Measurements from ENCODE around the gene WDR74. TPM values are rescaled to one million over a fixed set of nuclear protein-coding genes. Genes with fewer than 3 reads are reported as not detected.
"Not testable (repeated sequence)": the region's sequence is repeated elsewhere in the genome, so short reads cannot be mapped to it uniquely, and the experiment has no call there.

The WDR74 gene
- total RNA-seq, 4 donors from 2014 or later = 18.3 to 53.1 (median 48.1) TPM

- H3K4me1 ChIP-seq = peaks cover 9 to 13% (median 11%) of the 10 kb centered on the region in 4 donors
- intact Hi-C loops (cut with DNase I) = no loop called here
- H3K27me3 ChIP-seq = no peaks in the 10 kb centered on the region
- no peak for DNase-seq (ENCODE audit: extremely low spot score)
- no peak overlapping the region for H3K4me3 ChIP-seq
- TF ChIP-seq EP300 (IDR thresholded peaks at IDR 0.05) (no peak), CTCF (IDR thresholded peaks at IDR 0.05) (no peak), POLR2AphosphoS5 (IDR thresholded peaks at IDR 0.05) (no peak), POLR2A (IDR thresholded peaks at IDR 0.05; ENCODE audit: low read depth) (no peak)
- peaks cover 0 to under 1% (median under 1%) of the 10 kb centered on the region in 4 donors for H3K36me3 ChIP-seq
- WGBS = 92% methylated on average over 3 of the region's 3 CpGs
- no peaks in the 10 kb centered on the region for H3K9me3 ChIP-seq
- no peak overlapping the region for H3K27ac ChIP-seq (replicated peaks in 1 of 4)
Measured at GRCh38 chr11:62846177-62846576, 6.8 kb upstream of the WDR74 start.

DNA sequence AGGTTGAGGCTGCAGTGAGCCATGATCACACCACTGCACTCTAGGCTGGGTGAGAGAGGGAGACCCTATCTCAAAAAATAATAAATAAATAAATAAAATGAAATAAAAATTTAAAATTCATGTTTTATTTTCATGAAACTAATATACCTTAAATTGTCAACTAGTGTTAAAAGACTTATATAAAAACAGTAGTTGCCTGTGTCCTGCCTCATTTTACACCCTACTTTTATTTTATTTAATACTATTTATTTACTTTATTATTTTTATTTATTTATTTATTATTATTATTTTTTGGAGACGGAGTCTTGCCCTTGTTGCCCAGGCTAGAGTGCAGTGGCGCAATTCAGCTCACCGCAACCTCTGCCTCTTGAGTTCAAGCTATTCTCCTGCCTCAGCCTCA is 4.8 kb upstream of the WDR74 start:
- H3K4me1 ChIP-seq = peaks cover 15 to 23% (median 20%) of the 10 kb centered on the region in 4 donors
- no peak overlapping the region for H3K4me3 ChIP-seq
- H3K27me3 ChIP-seq = no peaks in the 10 kb centered on the region
- no peaks in the 10 kb centered on the region for H3K9me3 ChIP-seq
- intact Hi-C loops (cut with DNase I) = no loop called here
- no peak for TF ChIP-seq CTCF (IDR thresholded peaks at IDR 0.05)
- TF ChIP-seq EP300 (IDR thresholded peaks at IDR 0.05) = no peak
- no peak for TF ChIP-seq POLR2AphosphoS5 (IDR thresholded peaks at IDR 0.05)
- TF ChIP-seq POLR2A (IDR thresholded peaks at IDR 0.05; ENCODE audit: low read depth) = no peak
- H3K36me3 ChIP-seq = no peaks in the 10 kb centered on the region
- DNase-seq (ENCODE audit: extremely low spot score) = no peak
- 90% methylated on average over 3 of the region's 3 CpGs for WGBS
- no peak overlapping the region for H3K27ac ChIP-seq (replicated peaks in 1 of 4)

DNA sequence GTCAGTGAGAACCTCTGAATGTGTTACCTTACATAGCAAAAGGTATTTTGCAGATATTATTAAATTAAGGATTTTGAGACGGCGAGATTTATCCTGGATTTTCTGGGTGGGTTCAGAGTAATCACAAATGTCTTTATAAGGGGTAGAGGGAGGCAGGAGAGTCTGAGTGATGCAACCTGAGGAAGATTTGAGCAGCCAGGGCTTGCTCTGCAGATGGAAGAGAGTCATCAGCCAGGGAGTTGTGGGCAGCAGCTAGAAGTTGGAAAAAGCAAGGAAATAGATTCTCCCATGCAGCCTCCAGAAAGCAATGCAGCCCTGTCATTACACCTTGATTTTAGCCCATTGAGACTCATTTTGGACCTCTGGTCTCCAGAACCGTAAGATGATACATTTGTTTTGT is 4.1 kb upstream of the WDR74 start:
- Histone ChIP-seq H3K27ac (replicated peaks in 1 of 4) (no peak overlapping the region), H3K4me1 (peaks cover 21 to 30% (median 27%) of the 10 kb centered on the region in 4 donors), H3K27me3 (no peaks in the 10 kb centered on the region), H3K9me3 (no peaks in the 10 kb centered on the region), H3K4me3 (no peak overlapping the region), H3K36me3 (no peaks in the 10 kb centered on the region)
- WGBS = 92% methylated on average over 3 of the region's 3 CpGs
- TF ChIP-seq EP300 (IDR thresholded peaks at IDR 0.05) = no peak
- no peak for TF ChIP-seq POLR2A (IDR thresholded peaks at IDR 0.05; ENCODE audit: low read depth)
- TF ChIP-seq CTCF (IDR thresholded peaks at IDR 0.05) = no peak
- no peak for TF ChIP-seq POLR2AphosphoS5 (IDR thresholded peaks at IDR 0.05)
- intact Hi-C loops (cut with DNase I) = no loop called here
- DNase-seq (ENCODE audit: extremely low spot score) = no peak

- intact Hi-C loops (cut with DNase I); H3K27me3 ChIP-seq; DNase-seq (ENCODE audit: extremely low spot score); H3K4me3 ChIP-seq; H3K9me3 ChIP-seq; H3K36me3 ChIP-seq: not testable (repeated sequence)
- Histone ChIP-seq H3K27ac (replicated peaks in 1 of 4) (peak overlapping the region; percentile 94 to 99 (median 98)), H3K4me1 (peaks cover 27 to 36% (median 32%) of the 10 kb centered on the region in 4 donors)
- WGBS = 82% methylated on average over 9 of the region's 9 CpGs
Measured at GRCh38 chr11:62842891-62843290, 3.5 kb upstream of the WDR74 start.

GRCh38 chr11:62842171-62842741 is 2.9 kb upstream of the WDR74 start:
- no peak for DNase-seq (ENCODE audit: extremely low spot score)
- Histone ChIP-seq H3K27me3 (no peaks in the 10 kb centered on the region), H3K4me1 (peaks cover 30 to 40% (median 38%) of the 10 kb centered on the region in 4 donors), H3K9me3 (no peaks in the 10 kb centered on the region), H3K4me3 (peak overlapping the region; percentile 74 to 97 (median 90)), H3K27ac (replicated peaks in 1 of 4) (peak overlapping the region; percentile 94 to 99 (median 98)), H3K36me3 (peaks cover 0 to 7% (median 3%) of the 10 kb centered on the region in 4 donors)
- intact Hi-C loops (cut with DNase I) = no loop called here
- WGBS = 6% methylated on average over 24 of the region's 30 CpGs
- TF ChIP-seq POLR2AphosphoS5 (IDR thresholded peaks at IDR 0.05) (no peak), EP300 (IDR thresholded peaks at IDR 0.05) (no peak), CTCF (IDR thresholded peaks at IDR 0.05) (no peak), POLR2A (IDR thresholded peaks at IDR 0.05; ENCODE audit: low read depth) (no peak)
